ENCODE data around the gene DENND6B. TPM values are rescaled to one million over a fixed set of nuclear protein-coding genes. Genes with fewer than 3 reads are reported as not detected.

DENND6B gene
- total RNA-seq, 1 experiment from 2014 or later: 11.0 TPM

DNA sequence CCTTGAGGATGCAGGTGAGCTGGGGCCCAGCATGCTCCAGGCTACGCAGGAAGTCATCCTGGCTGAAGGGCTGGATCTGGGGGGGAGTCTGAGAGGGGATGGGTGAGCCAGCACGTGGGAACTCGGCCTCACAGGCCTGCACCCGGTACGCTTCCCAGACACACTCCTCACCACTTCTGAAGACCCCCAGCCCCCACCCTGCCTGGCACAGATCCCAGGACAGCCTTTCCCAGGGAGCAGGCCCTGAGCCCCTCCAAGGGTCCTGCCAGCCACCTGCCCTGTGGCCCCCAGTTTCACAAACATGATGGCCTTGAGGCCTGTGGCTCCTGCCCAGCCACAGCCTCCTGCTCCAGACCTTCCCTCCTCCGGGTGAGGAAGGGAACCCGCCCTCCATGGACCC lies 13.8 kb downstream of the DENND6B start:
- POLR2A ChIA-PET: no interaction called here
- H3K27me3 ChIP-seq (ENCODE audit: insufficient read depth, low read length): no peaks in the 10 kb centered on the region
- H3K4me3 ChIP-seq (replicated peaks in 1 of 2; ENCODE audit: low read depth in 1 of 2, low read length in 2 of 2): no peak overlapping the region
- H2AFZ ChIP-seq (ENCODE audit: low read depth, low read length, poor library complexity, severe bottlenecking): no peak overlapping the region
- CTCF ChIA-PET: no interaction called here
- no peak overlapping the region for H3K9ac ChIP-seq (ENCODE audit: low read length)
- DNase-seq (ENCODE audit: low read depth, low spot score): no peak
- no peak for ATAC-seq
- no TSS peak for BruUV-seq (replicated peaks)
- H3K36me3 ChIP-seq (ENCODE audit: control insufficient read depth in 1 of 2, insufficient read depth in 2 of 2, low read length in 2 of 2): no peaks in the 10 kb centered on the region
- H3K27ac ChIP-seq (ENCODE audit: low read depth, low read length): no peak overlapping the region
- TF ChIP-seq FOSL1 (IDR thresholded peaks at IDR 0.05; ENCODE audit: low read depth) (no peak), REST (IDR thresholded peaks at IDR 0.05; ENCODE audit: low read depth) (no peak), ELF1 (IDR thresholded peaks at IDR 0.05; ENCODE audit: borderline replicate concordance, low read depth) (no peak), EGR1 (IDR thresholded peaks at IDR 0.05; ENCODE audit: low read depth) (no peak), ZBTB33 (IDR thresholded peaks at IDR 0.05; ENCODE audit: extremely low read depth, insufficient replicate concordance, low read length) (no peak), YY1 (IDR thresholded peaks at IDR 0.05; ENCODE audit: extremely low read depth, insufficient replicate concordance, low read depth, low read length) (no peak), CBX3 (IDR thresholded peaks at IDR 0.05; ENCODE audit: low read depth) (no peak), RAD21 (IDR thresholded peaks at IDR 0.05; ENCODE audit: low read depth) (no peak)
- TF ChIP-seq, protein P1, sequence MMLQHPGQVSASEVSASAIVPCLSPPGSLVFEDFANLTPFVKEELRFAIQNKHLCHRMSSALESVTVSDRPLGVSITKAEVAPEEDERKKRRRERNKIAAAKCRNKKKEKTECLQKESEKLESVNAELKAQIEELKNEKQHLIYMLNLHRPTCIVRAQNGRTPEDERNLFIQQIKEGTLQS (IDR thresholded peaks at IDR 0.05): no peak
- no peaks in the 10 kb centered on the region for H3K9me3 ChIP-seq (ENCODE audit: control insufficient read depth in 1 of 2, insufficient read depth in 1 of 2, low read depth in 1 of 2, low read length in 2 of 2)
- no peaks in the 10 kb centered on the region for H4K20me1 ChIP-seq (ENCODE audit: insufficient read depth)
- H3K4me2 ChIP-seq (ENCODE audit: low read length): no peak overlapping the region
- H3K79me2 ChIP-seq (ENCODE audit: insufficient read depth, low read length): no peaks in the 10 kb centered on the region
- no peaks in the 10 kb centered on the region for H3K9me2 ChIP-seq (ENCODE audit: insufficient read depth)
- peaks cover 4 to 27% of the 10 kb centered on the region in 2 experiments; a peak in 3 of 4 replicates for H3K4me1 ChIP-seq (ENCODE audit: control insufficient read depth in 1 of 2, insufficient read depth in 2 of 2, low read length in 2 of 2)
- intact Hi-C loops (cut with micrococcal nuclease): no loop called here
- RAD21 ChIA-PET (ENCODE audit: low non-redundant PET in 1 of 2, low total read pairs in 2 of 2, uncharacterized antibody in 2 of 2, unreplicated experiment in 2 of 2): no interaction called here
